ENCODE data around the gene ZYX.
A peak's percentile ranks its signal among the peaks of the same experiment; 100 is the strongest.
"Not testable (repeated sequence)": the region's sequence is repeated elsewhere in the genome, so short reads cannot be mapped to it uniquely, and the experiment has no call there.

The ZYX gene

GRCh38 chr7:143399642-143400041 lies 18.5 kb downstream of the ZYX start:
- DNase-seq: no peak

GRCh38 chr7:143401265-143401664 lies 20.1 kb downstream of the ZYX start:
- no peak for DNase-seq

DNA sequence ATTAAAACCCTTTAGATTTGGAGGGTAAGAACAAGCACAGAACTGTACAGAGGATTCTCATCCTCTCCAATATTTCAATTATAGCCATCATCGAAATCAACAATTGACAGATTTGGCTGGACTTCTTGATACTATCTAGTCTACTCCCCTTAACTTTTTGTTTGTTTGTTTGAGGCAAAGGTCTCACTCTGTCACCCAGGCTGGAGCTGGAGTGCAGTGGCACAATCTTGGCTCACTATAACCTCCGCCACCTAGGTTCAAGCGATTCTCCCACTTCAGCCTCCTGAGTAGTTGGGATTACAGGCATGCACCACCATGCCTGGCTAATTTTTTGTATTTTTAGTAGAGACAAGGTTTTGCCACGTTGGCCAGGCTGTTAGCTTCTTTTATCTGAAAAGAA lies 21.1 kb downstream of the ZYX start:
- not testable (repeated sequence) for DNase-seq

DNA sequence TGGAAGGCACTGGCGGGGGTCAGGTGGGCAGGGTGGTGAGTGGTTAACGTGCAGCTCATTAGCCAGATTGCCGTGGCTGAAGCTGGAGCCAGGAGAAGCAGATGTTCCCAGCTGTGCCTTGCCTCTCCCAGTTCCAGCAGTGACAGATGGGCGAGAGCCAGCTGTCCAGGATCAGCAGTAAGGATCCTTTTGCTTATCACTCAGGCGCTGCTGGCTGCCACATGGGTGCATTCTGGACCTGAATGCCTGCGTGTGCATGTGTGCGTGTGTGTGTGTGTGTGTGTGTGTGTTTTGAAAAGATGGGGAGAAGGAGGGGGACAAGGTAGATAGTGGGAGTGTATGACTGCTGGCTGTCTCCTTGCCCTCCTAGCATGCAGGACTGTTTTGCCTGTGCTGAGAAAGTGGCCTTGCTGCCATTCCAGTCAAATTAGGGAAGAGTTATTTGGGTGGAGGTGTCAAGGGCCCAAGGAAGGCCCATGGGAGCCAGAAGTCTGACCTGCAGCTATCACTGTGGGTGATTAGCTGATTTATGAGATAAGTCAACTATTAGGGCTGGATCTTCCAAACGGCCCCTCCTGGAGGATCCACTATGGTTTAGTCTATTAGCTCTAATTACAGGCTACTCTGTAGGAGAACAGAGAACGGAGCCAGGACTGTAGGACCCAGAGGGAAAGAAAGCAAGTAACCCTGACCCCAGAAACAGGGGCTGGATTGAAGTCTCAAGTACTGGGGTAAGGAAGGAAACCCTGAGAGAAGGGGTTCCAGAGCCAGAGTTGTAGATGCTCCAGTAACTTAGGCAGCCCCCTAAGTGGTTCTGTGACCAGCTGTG lies 24.2 kb downstream of the ZYX start:
- DNase-seq: peak; percentile 56

DNA sequence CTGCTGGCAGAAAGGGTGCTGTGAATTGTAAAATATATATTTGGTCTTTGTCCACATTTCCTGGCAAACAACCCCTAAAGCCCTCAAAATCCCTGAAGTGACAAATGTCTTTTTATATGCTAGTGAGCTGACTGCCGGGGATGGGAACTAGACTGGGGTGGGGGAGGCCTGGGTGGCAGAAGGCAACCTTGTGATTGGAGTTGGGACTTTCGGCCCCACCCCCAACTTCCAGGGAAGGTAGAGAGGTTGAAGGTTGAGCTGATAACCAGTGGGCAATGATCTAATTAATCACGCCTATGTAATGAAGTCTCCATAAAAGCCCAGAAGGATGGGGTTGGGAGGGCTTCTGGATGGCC lies 24.8 kb downstream of the ZYX start:
- no peak for DNase-seq

DNA sequence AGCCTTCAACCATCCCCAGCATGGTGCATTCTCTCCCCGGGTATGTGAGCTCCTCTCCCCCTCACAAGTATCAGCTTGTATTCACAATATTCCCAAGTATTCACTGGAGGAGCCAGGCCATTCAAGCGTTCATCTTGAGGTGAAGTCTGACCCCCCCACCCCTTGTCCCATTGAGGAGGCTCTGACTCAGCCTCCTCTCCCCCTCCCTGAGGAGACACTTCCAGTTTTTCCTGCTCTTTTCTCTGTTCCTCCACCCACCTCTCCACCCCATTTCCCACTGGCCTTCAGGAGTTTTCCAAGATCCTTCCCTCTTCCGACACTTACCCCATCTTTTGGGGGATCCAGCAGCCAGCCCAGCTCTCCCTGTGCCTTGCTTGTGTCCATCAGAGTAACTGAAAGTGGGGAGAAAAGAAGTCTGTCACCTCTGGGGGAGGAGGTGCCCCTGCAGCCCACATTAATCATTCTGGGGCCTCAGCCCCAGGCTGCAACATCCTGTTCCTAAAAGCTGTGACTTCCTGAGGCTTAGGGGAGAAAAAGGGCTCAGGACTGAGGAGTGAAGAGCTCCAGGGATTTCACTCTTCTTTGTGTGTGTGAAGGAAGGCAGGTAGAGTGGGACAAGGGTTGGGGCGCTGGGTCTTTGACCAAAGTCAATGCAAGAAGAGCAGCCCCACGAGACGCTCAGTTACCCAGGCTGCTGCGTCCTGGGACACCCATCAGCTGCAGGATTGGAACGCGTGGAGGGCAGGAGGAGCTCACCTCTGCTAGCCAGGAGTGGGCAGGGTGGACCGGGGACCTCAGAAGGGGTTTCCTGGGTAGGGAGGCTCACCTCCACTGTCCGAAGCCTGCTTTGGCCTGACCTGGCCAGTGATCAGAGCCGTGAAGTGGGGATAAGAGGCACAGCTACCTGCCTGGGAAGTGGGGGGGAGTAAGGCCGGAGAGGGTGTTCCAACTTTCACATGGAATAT lies 26.4 kb downstream of the ZYX start:
- no peak for DNase-seq

GRCh38 chr7:143408252-143408685 lies 27.1 kb downstream of the ZYX start:
- DNase-seq: no peak

DNA sequence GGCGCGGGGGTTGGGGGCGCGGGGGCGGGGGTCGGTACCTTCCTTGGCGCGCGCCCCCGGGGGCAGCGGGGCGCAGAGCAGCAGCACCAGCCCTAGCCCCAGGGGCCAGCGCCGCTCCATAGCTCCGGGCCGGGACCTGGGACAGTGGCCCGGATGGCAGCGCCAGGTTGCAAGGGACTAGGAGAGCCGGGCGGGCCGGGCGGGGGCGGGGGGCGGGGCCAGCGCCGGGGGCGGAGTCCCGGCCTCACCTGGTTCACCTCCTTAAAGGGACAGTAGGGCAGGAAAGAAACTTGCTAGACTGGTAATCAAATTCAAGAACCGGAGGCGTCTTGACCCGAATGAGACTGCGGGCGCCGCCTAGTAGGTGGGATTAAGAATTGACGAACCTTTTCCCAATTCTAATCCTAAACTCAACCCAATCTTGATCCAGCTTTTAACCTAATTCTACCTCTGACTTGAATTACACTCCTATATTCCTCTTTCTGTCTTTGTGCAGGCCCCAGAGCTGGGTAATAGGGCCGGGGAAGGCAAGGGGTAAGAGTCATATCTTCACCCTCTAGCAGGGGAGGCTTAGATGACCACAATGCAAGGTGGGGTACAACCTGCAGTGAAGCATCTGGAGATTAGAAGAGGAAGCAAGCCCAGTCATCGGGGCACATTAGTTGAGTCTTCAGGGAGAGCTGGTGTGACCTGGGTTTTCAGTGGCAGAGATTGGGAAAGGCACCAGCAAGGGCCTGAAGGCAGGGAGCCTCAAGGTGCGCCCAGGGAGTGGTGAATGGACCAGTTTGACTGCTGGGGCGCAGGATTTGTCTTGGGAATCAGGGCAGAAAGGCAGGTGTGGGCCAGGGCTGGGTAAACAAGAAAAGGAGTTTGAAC lies 27.8 kb downstream of the ZYX start, which contains the start of gene EPHA1:
TSS of gene EPHA1 (minus strand) at position 171 of the 876 bp plus-strand sequence. CDS start at position 120, 51 bp downstream.
- no peak for DNase-seq

DNA sequence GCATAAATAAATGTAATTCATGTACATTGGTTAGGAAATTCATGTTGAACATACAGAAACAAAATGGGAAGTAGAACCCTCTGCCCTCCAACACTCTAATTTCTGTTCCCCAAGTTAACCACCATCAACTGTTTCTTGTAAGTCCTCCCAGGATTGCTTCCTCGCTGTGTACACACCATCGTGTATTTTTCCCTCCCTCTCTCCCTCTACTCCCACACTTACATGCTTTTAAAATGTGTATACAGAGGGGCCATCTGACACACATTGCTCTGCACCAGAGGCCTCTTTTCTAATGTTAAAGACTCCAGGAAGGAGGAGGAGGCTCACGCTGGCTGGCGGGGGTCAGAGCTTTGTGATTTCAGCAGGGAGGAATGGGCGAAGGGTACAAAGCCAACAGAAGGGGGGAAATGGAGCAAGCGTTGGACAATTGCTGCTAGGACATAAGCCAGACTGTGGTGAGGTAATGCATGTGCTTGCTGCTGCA lies 29.4 kb downstream of the ZYX start:
- no peak for DNase-seq

DNA sequence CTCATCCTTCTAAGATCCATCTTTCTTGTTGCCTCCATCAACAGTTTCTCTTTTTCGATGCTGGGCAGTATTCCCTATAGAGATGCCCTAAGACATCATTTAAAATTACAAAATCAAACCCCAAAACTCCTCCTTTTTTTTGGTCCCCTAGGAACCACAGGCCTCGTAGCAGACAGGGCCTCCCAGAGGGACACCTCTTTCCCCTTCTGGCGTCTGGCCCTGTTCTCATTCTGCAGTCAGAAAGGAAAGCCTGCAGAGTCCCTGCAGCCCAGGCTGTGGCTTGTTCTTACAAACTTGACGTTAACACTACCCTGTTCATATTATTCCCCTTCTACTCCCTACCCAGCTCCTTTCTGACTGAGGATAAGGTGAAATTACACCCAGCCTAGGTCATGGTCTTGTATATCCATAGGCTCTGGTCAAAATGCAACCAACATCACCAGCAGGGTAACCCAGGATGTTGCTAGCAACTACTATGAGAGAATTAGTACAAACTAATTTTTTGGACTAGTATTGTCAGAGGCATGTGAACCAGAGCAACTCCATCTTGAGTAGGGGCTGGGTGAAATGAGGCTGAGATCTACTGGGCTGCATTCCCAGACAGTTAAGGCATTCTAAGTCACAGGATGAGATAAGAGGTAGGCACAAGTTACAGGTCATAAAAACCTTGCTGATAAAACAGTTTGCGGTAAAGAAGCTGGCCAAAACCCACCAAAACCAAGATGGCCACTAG lies 31.0 kb downstream of the ZYX start:
- no peak for DNase-seq

DNA sequence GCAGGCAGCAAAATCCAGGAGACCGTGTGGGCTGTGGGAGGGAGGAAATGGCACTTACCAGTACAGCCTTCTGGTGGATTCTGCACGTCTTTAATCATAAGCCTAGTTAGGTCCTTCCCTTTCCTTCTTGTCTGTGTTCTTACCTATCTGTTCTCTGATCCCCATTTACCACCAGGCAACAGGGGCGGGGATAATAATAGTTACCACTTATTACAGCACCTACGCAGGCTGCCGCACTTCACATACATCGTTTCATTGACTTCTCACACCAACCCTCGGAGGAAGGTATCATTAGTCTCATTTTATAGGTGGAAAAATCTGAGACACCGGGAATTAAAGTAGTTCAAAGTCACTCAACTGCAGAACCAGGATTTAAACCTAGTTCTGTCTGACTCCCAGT lies 32.0 kb downstream of the ZYX start:
- no peak for DNase-seq

DNA sequence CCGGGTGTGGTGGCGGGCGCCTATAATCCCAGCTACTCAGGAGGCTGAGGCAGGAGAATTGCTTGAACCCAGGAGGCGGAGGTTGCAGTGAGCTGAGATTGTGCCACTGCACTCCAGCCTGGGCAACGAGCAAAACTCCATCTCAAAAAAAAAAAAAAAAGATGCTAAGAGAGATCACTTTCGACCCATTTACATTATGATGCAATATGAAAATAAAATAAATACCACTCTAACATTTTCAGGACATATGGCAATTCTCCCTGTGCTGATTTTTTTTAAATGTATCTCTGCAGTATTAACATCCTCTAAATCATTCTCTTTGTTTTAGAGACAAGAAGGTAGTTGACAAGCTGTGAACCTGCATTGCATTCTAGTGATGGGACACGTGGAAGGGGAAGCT lies 34.1 kb downstream of the ZYX start:
- not testable (repeated sequence) for DNase-seq

DNA sequence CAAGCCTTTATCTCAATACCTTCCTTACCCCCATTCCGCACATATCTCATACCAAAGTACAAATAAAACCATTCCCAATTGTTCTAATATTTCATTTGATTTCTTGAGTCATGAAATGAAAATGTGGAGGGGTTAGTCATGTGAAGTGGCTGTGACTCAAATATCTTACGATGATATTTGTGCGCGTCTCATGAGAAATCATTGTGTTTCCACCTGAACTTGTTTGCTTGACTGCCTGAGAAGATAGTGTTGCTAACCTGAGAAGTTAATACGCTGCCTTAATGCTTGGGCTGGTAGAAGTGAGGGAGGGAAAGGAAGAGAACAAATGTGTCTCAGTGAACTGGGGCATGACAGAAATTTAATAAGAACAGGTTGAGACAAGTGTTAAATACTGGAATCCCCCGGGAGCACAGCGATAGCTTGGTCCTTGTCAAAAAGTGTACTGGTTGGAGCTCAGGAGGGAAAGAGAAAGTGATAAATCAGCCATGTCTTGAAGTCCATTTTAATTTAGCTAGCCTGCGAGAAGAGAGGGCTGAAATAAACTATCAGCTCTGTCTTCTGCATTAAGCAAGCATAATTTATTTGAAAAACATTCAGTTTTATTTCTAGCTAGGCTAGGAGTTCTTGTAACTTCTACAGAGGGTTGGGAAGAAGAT lies 34.7 kb downstream of the ZYX start:
- DNase-seq: no peak

- DNase-seq: no peak
Observed at GRCh38 chr7:143416565-143417149, 35.5 kb downstream of the ZYX start.

- no peak for DNase-seq
Observed at GRCh38 chr7:143417734-143418383, 36.7 kb downstream of the ZYX start.

DNA sequence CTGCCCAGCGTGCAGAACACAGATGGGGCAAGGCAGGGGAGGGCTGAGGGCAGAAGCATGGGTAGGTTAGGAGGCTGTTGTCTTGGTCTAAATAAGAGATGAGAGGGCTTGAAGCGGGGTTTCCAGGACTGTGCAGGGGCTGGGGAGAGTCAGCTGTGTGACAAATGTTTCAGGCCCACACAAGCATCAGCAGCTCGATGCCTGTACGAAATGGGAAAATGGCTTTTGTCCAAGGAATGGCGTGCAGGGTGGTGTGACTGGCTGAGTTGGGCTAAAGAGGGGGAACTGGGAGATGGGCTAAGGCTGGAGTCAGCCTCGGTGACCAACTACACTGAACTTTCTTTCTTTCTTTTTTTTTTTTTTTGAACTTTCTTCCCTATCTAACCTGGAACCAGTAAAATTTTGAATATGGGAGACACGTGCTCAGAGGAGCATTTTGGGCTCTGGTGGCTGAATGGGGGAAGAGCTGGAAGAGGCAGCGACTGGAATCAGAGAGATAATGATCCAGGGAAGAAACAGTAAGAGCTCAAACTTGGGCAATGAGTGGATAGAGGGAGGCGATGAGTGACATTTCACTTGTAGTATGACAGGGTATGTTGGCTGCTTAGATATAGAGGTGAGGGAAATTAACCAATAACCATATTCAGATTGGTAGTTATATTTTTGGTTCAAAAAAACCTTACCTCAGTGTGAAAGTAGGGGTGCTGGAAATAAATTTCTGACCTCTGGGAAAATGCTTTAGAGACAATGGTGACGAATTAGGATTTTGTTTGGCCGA lies 37.7 kb downstream of the ZYX start:
- DNase-seq: no peak

GRCh38 chr7:143419880-143420279 lies 38.7 kb downstream of the ZYX start:
- DNase-seq: no peak

- not testable (repeated sequence) for DNase-seq
Observed at GRCh38 chr7:143420624-143421023, 39.5 kb downstream of the ZYX start.

DNA sequence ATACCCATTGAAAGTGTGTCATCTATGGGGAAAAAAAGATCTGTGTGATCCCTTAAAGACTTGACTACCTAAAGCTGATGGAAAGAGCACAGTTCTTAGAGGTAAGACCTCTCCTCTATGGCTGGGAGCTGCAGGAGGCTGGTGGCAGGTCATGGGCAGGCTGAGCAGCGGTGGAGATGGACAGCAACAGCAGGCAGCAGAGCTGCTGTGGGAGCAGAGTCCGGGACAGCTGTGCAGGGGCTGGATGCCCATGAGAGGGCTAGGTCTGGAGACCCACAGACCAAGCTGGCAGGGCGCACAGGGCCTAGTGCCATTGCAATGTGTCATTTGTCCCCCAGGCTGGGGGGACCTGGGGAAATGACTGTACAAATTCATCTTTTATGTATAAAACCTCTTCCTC lies 40.9 kb downstream of the ZYX start:
- no peak for DNase-seq

DNA sequence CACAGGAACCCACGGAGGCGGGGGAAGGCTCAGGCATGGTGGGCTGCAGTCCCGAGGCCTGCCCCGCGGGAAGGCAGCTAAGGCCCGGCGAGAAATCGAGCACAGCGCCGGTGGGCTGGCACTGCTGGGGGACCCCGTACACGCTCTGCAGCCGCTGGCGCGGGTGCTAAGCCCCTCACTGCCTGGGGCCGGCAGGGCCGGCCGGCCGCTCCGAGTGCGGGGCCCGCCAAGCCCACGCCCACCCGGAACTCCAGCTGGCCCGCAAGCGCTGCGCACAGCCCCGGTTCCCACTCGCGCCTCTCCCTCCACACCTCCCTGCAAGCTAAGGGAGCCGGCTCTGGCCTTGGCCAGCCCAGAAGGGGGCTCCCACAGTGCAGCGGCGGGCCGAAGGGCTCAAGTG lies 43.3 kb downstream of the ZYX start:
- DNase-seq: not testable (repeated sequence)

All from DMS 273 treated with DMSO at 0.1 percent for 48 hours (cell line).